Measurements from ENCODE around the gene ZNF234.

GRCh38 chr19:44202470-44202869 is 61.1 kb downstream of the ZNF234 start:
- TF ChIP-seq POLR2A (IDR thresholded peaks at IDR 0.05) (no peak), CTCF (IDR thresholded peaks at IDR 0.05) (no peak)

All from prostate gland (tissue), 2 donors.